K562 (cell line): ENCODE results near the gene C1orf174. TPM values are rescaled to one million over a fixed set of nuclear protein-coding genes. Genes with fewer than 3 reads are reported as not detected.

Experiments
- ATAC-seq: fragments of 200-7000 bp; cut with Tn5 transposase; 3 replicates; pipeline ENCODE4 v1.9.1; 2020; ENCODE audit warnings: moderate library complexity
- BruUV-seq: library from RNA; stranded (reverse); fragments of 400-500 nt; replicated peaks from 2 replicates; lab custom pipeline; 2021; lab: Mats Ljungman, UMichigan
- CTCF ChIA-PET: fragments of 300-600 bp; formaldehyde crosslinking; extraction: SDS; loops from one replicate; lab custom pipeline; 2021; ENCODE audit warnings: low intra/inter-chr PET ratio; lab: Yijun Ruan, JAX
- POLR2A ChIA-PET: fragments of 300-600, 350-650 bp; sonication (Branson Sonifier 250); formaldehyde crosslinking; extraction: SDS; loops from one replicate; lab custom pipeline; 2021; ENCODE audit warnings: antibody characterized with exemption, inconsistent platforms; lab: Yijun Ruan, JAX
- DNase-seq, 4 experiments: peaks; one replicate each; pipeline versions ENCODE4 v3.0.0 to v3.0.0-alpha.2; 2011 to 2018; ENCODE audit warnings: low spot score in 3 of 4, mixed read lengths in 3 of 4; ENCODE audit errors: extremely low read depth in 1 of 4
- FAIRE-seq: peaks from 2 replicates; lab custom pipeline; 2011; peaks lifted over from hg19 to GRCh38; lab: Jason Lieb, UNC
- H2AFZ ChIP-seq: 2 replicates; pipeline ENCODE4 v1.6.0; 2011; ENCODE audit warnings: low read depth, low read length, control low read depth, inconsistent platforms
- H3K27ac ChIP-seq: fragments of 200-600 bp; 3 replicates; pipeline ENCODE4 v1.8.0; 2011; ENCODE audit warnings: low read depth, mild to moderate bottlenecking, control low read depth, inconsistent platforms, low read length, moderate library complexity, mixed read lengths; ENCODE audit errors: extremely low read depth
- H3K27me3 ChIP-seq, 2 experiments: fragments of 300-600 bp in 1 of 2; 2 replicates in 1 of 2; 3 replicates in 1 of 2; pipeline versions ENCODE4 v1.6.0 to v1.8.0; 2011; ENCODE audit warnings: inconsistent platforms in 2 of 2, low read length in 2 of 2, mild to moderate bottlenecking in 1 of 2, mixed read lengths in 1 of 2, moderate library complexity in 1 of 2; ENCODE audit not compliant: control insufficient read depth in 2 of 2, insufficient read depth in 2 of 2
- H3K36me3 ChIP-seq: fragments of 300-600 bp; 3 replicates; pipeline ENCODE4 v1.8.0; 2011; ENCODE audit warnings: mild to moderate bottlenecking, low read length, inconsistent platforms; ENCODE audit not compliant: control insufficient read depth, insufficient read depth
- H3K4me1 ChIP-seq, 2 experiments: fragments of 200-600 bp in 1 of 2; replicated peaks in 1 of 2; 2 replicates in 1 of 2; 3 replicates in 1 of 2; pipeline versions ENCODE4 v1.5.1 to v1.8.0; 2011; ENCODE audit warnings: inconsistent platforms in 2 of 2, low read length in 2 of 2, mild to moderate bottlenecking in 1 of 2, mixed read lengths in 1 of 2, moderate library complexity in 1 of 2; ENCODE audit not compliant: control insufficient read depth in 2 of 2, insufficient read depth in 2 of 2
- H3K4me2 ChIP-seq: 2 replicates; pipeline ENCODE4 v1.6.1; 2011; ENCODE audit warnings: low read length, control low read depth, inconsistent platforms, mixed read lengths; ENCODE audit not compliant: insufficient read depth
- H3K4me3 ChIP-seq: fragments of 200-600 bp; sonication (generic), shearing (Covaris generic); 2 replicates; pipeline ENCODE4 v1.5.1; 2016; ENCODE audit warnings: control low read depth, inconsistent platforms
- H3K79me2 ChIP-seq: fragments of 200-600 bp; 3 replicates; pipeline ENCODE4 v1.8.0; 2011; ENCODE audit warnings: low read length, inconsistent platforms; ENCODE audit not compliant: control insufficient read depth, insufficient read depth
- H3K9ac ChIP-seq, 2 experiments: 2 replicates each; pipeline versions ENCODE4 v1.6.0 to v1.6.1; 2011; ENCODE audit warnings: low read depth in 2 of 2, low read length in 2 of 2, control low read depth in 1 of 2, inconsistent platforms in 1 of 2, mild to moderate bottlenecking in 1 of 2, mixed read lengths in 1 of 2; ENCODE audit not compliant: insufficient read depth in 1 of 2
- H3K9me1 ChIP-seq: one replicate; pipeline ENCODE4 v1.6.0; 2011; ENCODE audit warnings: inconsistent platforms, mild to moderate bottlenecking, low read length, moderate library complexity; ENCODE audit not compliant: control insufficient read depth, insufficient read depth
- H3K9me3 ChIP-seq: replicated peaks from 2 replicates; pipeline ENCODE4 v1.5.1; 2011; ENCODE audit warnings: low read depth, low read length, inconsistent platforms; ENCODE audit not compliant: control insufficient read depth, insufficient read depth
- H4K20me1 ChIP-seq: replicated peaks from 2 replicates; pipeline ENCODE4 v1.6.1; 2011; ENCODE audit warnings: low read length, inconsistent platforms, mixed read lengths; ENCODE audit not compliant: control insufficient read depth, insufficient read depth
- ATF4 ChIP-seq: fragments of 450-650 bp; formaldehyde crosslinking; IDR thresholded peaks from 2 replicates; pipeline ENCODE4 v1.4.0; 2022; ENCODE audit warnings: mild to moderate bottlenecking, moderate library complexity
- CBFB ChIP-seq: sonication (generic); formaldehyde crosslinking; IDR thresholded peaks from 2 replicates; pipeline ENCODE4 v1.4.0; 2020; ENCODE audit warnings: mild to moderate bottlenecking, missing genetic modification reagents
- E2F6 ChIP-seq, 2 experiments: IDR thresholded peaks; 2 replicates each; pipeline ENCODE4 v1.6.1; 2011; ENCODE audit warnings: borderline replicate concordance in 1 of 2, control low read depth in 1 of 2, low read depth in 1 of 2, low read length in 1 of 2, mild to moderate bottlenecking in 1 of 2, mixed read lengths in 1 of 2, moderate library complexity in 1 of 2; ENCODE audit not compliant: insufficient read depth in 1 of 2, insufficient read length in 1 of 2, poor library complexity in 1 of 2, severe bottlenecking in 1 of 2; ENCODE audit errors: extremely low read depth in 1 of 2
- HIVEP1 ChIP-seq: fragments of 250-450 bp; sonication (Bioruptor Pico); IDR thresholded peaks from 2 replicates; pipeline ENCODE4 v1.4.0; 2020; ENCODE audit warnings: mild to moderate bottlenecking
- HOMEZ ChIP-seq: fragments of 250-450 bp; sonication (Bioruptor Pico); IDR thresholded peaks from 2 replicates; pipeline ENCODE4 v1.4.0; 2020; ENCODE audit warnings: mild to moderate bottlenecking, moderate library complexity
- NCOA1 ChIP-seq: fragments of 450-650 bp; IDR thresholded peaks from 2 replicates; pipeline ENCODE4 v1.6.1; 2016; ENCODE audit warnings: low read depth
- SIRT6 ChIP-seq: IDR thresholded peaks from one replicate; pipeline ENCODE4 v1.6.1; 2012; ENCODE audit warnings: low read depth, mild to moderate bottlenecking, control low read depth, inconsistent platforms, low read length, moderate library complexity
- SMARCC2 ChIP-seq: fragments of 450-650 bp; IDR thresholded peaks from 2 replicates; pipeline ENCODE4 v1.6.1; 2017; ENCODE audit warnings: antibody characterized with exemption, moderate library complexity, mild to moderate bottlenecking, low read depth
- TRIM28 ChIP-seq: fragments of 450-650 bp; IDR thresholded peaks from 2 replicates; pipeline ENCODE4 v1.6.1; 2017
- ZBTB7A ChIP-seq: IDR thresholded peaks from 2 replicates; pipeline ENCODE4 v1.6.1; 2011; ENCODE audit warnings: low read depth, mild to moderate bottlenecking, low read length, moderate library complexity, borderline replicate concordance; ENCODE audit not compliant: control insufficient read depth
- ZC3H11A ChIP-seq: IDR thresholded peaks from 2 replicates; pipeline ENCODE4 v1.6.1; 2012; ENCODE audit warnings: low read depth, low read length, improper control_type of control experiment
- ZNF830 ChIP-seq: fragments of 250-450 bp; sonication (Bioruptor Pico); IDR thresholded peaks from 2 replicates; pipeline ENCODE4 v1.5.0; 2021; ENCODE audit warnings: mild to moderate bottlenecking
- WGBS: fragments of 100-300 bp; shearing (Covaris generic); methylation state at CpG from one replicate; pipeline ENCODE4 v1.1.6; 2016; ENCODE audit warnings: low coverage, mixed read lengths; ENCODE audit not compliant: insufficient coverage; ENCODE audit errors: missing lambda C conversion rate; 5-methylcytosine and 5-hydroxymethylcytosine counted together
- in situ Hi-C: fragments of 300-500 bp; cut with MboI; formaldehyde crosslinking; loops from 4 replicates; pipeline ENCODE4 v1.15.0; 2018; ENCODE audit warnings: inconsistent platforms, mixed read lengths
- intact Hi-C: fragments of 100-400 bp; cut with micrococcal nuclease; formaldehyde crosslinking; loops from 2 replicates; pipeline ENCODE4 v1.14.2; 2022
- polyA plus RNA-seq, 8 experiments: library from polyadenylated mRNA; depleted of rRNA in 4 of 8; stranded (reverse) in 5 of 8; unstranded in 3 of 8; fragments of >200 nt; fragmentation: Nextera tagmentation in 2 of 8; fragmentation: Illumina TruSeq in 1 of 8; extraction: Ambion mirVana in 2 of 8; extraction: Trizol in 1 of 8; gene quantifications; 2 replicates each; pipeline versions ENCODE4 v1.2.1 to v1.2.3, GENCODE V29; 2011 to 2014; ENCODE audit warnings: inconsistent platforms in 1 of 8, missing spikeins in 1 of 8
- total RNA-seq, 7 experiments: library from RNA; depleted of rRNA in 6 of 7; stranded (reverse); fragments of >200 nt in 6 of 7; fragmentation: Illumina TruSeq in 2 of 7; extraction: Trizol in 2 of 7; gene quantifications; 2 replicates each; pipeline versions ENCODE4 v1.2.1 to v1.2.3, GENCODE V29; 2011 to 2021; ENCODE audit warnings: low replicate concordance in 1 of 7
- TF ChIP-seq, protein P1 (sequence below), 3 experiments: IDR thresholded peaks in 2 of 3; conservative IDR thresholded peaks in 1 of 3; 2 replicates each; pipeline ENCODE4 v1.5.1; 2011 to 2012; ENCODE audit warnings: low read length in 3 of 3, mild to moderate bottlenecking in 3 of 3, control low read depth in 2 of 3, improper control_type of control experiment in 1 of 3, inconsistent platforms in 1 of 3, low read depth in 1 of 3, mixed read lengths in 1 of 3, moderate library complexity in 1 of 3; ENCODE audit not compliant: insufficient read depth in 2 of 3
- TF ChIP-seq, protein P2 (sequence below): sonication (generic); formaldehyde crosslinking; IDR thresholded peaks from 2 replicates; pipeline ENCODE4 v1.8.0; 2022; ENCODE audit warnings: missing genetic modification reagents, mild to moderate bottlenecking, moderate library complexity, borderline replicate concordance

Gene C1orf174
- total and polyA plus RNA-seq, 9 of the 15 experiments (the other 6 are each of a cell fraction or from before 2014, with no cell fraction given) = 38.5 to 64.9 (median 45.4) TPM

GRCh38 chr1:3899754-3900149, 320 bp downstream of the C1orf174 start:
- peaks cover 52% of the 10 kb centered on the region for H3K79me2 ChIP-seq
- POLR2A ChIA-PET = interaction anchor here (0.5 to 1.9 kb wide), 18 partner anchors 9 to 889 kb away, joined by 3 to 12 read pairs (median 3); no protein-coding TSS in a partner anchor
- TSS peak; percentile 48 for BruUV-seq
- intact Hi-C loops = loop anchor here (1.0 to 2.0 kb wide), 5 partner anchors 29 to 249 kb away; partner anchors contain the start of genes CEP104, DFFB, LRRC47 and WRAP73
- no peaks in the 10 kb centered on the region for H3K9me3 ChIP-seq
- H3K36me3 ChIP-seq = peaks cover 21% of the 10 kb centered on the region; the same call in 2 of the 3 replicates
- FAIRE-seq = no peak
- no peaks in the 10 kb centered on the region for H3K27me3 ChIP-seq
- peak; percentile 13 for ATAC-seq
- peak in 3 of 4 experiments; percentile 77 to 93 (median 92) for DNase-seq
- H3K9me1 ChIP-seq = no peaks in the 10 kb centered on the region
- in situ Hi-C loops = no loop called here
- H3K27ac ChIP-seq = peak overlapping the region; percentile 100
- peaks cover 10% of the 10 kb centered on the region; the same call in 1 of the 2 replicates for H4K20me1 ChIP-seq
- H3K4me3 ChIP-seq = peak overlapping the region; percentile 74
- peaks cover 0 to 35% of the 10 kb centered on the region in 2 experiments; a peak in 4 of 5 replicates for H3K4me1 ChIP-seq
- CTCF ChIA-PET = no interaction called here
- whole genome bisulfite sequencing = under 1% methylated on average over 24 of the region's 26 CpGs
- peak overlapping the region; percentile 79 for H2AFZ ChIP-seq
- H3K4me2 ChIP-seq = peak overlapping the region; percentile 99
- H3K9ac ChIP-seq = peak overlapping the region; percentile 92 to 98
- TF ChIP-seq NCOA1 = 0 out of 2 replicates have a peak, but pooled peaks have one; percentile 27
- TF ChIP-seq SMARCC2 = no peak
- TF ChIP-seq, protein P1, sequence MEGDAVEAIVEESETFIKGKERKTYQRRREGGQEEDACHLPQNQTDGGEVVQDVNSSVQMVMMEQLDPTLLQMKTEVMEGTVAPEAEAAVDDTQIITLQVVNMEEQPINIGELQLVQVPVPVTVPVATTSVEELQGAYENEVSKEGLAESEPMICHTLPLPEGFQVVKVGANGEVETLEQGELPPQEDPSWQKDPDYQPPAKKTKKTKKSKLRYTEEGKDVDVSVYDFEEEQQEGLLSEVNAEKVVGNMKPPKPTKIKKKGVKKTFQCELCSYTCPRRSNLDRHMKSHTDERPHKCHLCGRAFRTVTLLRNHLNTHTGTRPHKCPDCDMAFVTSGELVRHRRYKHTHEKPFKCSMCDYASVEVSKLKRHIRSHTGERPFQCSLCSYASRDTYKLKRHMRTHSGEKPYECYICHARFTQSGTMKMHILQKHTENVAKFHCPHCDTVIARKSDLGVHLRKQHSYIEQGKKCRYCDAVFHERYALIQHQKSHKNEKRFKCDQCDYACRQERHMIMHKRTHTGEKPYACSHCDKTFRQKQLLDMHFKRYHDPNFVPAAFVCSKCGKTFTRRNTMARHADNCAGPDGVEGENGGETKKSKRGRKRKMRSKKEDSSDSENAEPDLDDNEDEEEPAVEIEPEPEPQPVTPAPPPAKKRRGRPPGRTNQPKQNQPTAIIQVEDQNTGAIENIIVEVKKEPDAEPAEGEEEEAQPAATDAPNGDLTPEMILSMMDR (IDR thresholded peaks at IDR 0.05 in 2 of 3, conservative IDR thresholded peaks at IDR 0.05 in 1 of 3; ENCODE audit: insufficient read depth in 2 of 3, low read depth in 1 of 3, low read length in 3 of 3) = peak in 2 of 3 experiments; percentile 6 to 42; a peak in 3 of 6 replicates
- 0 out of 2 replicates have a peak, but pooled peaks have one; percentile 3 for TF ChIP-seq ZC3H11A
- 0 out of 2 replicates have a peak, but pooled peaks have one; percentile 8 for TF ChIP-seq CBFB (CRISPR knock-in tag)
- TF ChIP-seq E2F6 (IDR thresholded peaks at IDR 0.05; ENCODE audit: borderline replicate concordance in 1 of 2, extremely low read depth in 1 of 2, insufficient read depth in 1 of 2, insufficient read length in 1 of 2, low read depth in 1 of 2, low read length in 1 of 2, poor library complexity in 1 of 2, severe bottlenecking in 1 of 2) = peak in 1 of 2 experiments; percentile 5
- no peak for TF ChIP-seq SIRT6
- 0 out of 2 replicates have a peak, but pooled peaks have one; percentile 41 for TF ChIP-seq HIVEP1 (CRISPR knock-in tag)
- TF ChIP-seq, protein P2, sequence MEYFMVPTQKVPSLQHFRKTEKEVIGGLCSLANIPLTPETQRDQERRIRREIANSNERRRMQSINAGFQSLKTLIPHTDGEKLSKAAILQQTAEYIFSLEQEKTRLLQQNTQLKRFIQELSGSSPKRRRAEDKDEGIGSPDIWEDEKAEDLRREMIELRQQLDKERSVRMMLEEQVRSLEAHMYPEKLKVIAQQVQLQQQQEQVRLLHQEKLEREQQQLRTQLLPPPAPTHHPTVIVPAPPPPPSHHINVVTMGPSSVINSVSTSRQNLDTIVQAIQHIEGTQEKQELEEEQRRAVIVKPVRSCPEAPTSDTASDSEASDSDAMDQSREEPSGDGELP (CRISPR knock-in tag) = no peak; the same call in 1 of the 2 replicates
- no peak for TF ChIP-seq ATF4 (CRISPR knock-in tag)
- 0 out of 2 replicates have a peak, but pooled peaks have one; percentile 44 for TF ChIP-seq TRIM28
- peak; percentile 83 for TF ChIP-seq ZBTB7A
- TF ChIP-seq HOMEZ (CRISPR knock-in tag) = no peak
- TF ChIP-seq ZNF830 (CRISPR knock-in tag) = 0 out of 2 replicates have a peak, but pooled peaks have one; percentile 46
